ENCODE results near the gene BAIAP2L2.
"Not testable (repeated sequence)": the region's sequence is repeated elsewhere in the genome, so short reads cannot be mapped to it uniquely, and the experiment has no call there.

Gene BAIAP2L2

DNA sequence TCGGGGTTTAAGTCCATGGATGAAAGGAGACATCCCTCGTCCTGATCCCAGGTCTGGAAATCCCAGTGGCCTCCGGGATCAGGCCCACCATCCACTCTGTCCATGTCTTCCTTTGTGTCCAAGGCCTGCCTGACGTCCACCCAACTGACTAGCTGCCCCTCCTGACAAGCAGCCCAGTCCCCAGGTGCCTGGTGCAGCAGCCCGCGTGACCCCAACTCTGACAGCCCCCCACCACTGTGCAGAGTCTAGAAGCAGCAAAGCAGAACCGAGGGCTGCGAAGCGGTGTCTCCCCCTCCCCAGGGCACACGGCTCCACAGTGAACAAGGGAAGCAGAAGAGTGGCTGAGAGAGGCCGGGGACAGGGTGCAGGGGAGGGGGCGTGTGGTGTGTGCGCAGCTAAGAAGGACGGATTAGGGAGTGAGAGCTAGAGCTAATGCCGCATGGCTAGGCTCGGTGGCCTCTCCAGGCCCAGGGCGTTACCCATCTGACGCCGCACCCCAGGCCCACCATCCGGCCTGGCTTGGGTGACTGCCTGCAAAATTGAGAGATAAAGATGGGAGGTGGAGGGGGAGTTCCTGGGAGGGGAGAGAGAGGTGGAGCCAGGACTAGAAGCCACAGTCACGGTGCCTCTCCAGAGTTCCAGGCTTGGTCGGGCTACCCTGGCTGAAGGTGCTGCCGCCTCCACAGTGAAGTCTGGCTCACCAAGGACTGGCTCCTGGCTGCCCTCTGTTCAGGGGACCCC is 16.6 kb upstream of the BAIAP2L2 start:
- DNase-seq, result no peak

DNA sequence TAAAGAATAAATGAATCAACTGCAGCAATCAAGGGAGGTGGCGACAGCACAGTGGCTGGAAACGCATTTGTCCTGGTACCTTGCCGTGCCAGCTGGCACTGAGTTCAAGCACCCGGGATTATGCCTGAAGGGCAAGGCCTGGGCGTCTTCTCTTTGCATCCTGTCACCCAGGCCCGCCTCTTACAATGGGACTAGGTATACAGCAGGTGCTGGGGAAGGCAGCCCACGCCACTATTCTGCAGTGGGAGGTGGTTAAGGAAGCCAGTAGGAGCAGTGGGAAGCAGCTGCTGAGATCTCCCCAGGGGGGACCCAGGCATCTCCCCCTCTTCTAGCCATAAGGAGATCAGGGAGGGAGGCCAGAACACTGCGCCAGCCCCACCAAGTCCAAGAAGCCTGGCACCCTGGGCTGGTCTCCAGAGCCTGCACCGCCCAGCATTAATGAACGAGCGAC is 15.3 kb upstream of the BAIAP2L2 start:
- no peak for DNase-seq

DNA sequence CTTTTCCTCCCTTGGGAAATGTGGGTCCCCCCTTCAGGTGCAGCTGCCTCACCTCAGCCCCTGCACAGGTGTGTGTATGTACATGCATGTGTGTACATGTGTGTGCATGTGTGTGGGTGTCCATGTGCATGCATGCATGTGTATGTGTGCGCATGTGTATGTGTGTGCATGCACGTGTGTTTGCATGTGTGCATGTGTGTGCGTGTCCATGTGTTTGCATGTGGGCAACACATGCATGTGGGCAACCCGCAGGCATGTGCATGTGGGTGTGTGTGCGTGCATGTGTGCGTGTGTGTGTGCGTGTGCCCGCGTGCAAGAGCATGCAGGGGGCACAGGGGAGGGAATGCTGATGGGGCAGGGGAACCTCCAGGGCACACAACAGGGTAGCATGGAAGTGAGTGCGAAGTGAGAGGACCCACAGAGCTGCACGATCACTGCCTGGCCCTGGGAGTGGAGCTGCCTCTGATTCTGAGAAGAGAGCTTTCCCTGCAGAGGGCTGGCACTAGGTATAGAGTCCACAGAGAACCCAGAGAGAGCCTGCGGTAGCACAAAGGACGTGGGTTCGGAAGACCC is 14.6 kb upstream of the BAIAP2L2 start:
- DNase-seq, result no peak

DNA sequence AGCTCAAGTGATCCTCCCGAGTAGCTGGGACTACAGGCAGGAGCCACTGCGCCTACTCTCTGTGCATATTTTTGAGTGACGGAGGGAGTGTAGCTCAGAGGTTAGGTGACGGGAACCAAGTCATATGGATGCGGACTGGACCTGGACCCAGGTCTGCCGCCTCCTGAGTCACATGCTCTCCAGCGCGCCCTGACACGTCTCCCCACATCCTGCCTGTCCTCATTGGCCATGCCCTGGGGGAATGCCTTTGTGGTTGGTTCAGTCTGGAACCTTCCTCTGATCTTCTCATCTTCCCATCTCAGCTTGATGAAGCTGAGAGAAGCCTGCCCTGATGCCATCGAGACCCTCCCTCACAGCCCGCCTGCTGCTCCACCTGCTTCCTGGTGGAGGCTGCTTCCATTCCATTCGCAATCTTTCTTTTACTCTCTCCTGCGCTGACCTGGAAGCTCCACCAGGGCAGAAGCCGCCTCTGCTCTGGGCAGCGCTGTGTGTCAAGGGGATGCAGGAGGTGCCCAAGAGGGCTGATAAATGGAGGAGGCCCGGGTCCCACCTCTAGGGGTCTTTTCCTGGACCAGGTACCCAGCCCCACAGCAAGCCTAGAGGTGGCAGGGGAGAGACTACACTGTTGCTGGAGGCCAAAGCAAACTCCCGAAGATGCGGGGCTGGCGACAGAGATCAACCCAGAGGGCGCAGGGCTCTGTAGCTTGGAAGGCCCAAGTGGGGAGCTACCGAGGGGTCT is 13.9 kb upstream of the BAIAP2L2 start:
- no peak for DNase-seq

DNA sequence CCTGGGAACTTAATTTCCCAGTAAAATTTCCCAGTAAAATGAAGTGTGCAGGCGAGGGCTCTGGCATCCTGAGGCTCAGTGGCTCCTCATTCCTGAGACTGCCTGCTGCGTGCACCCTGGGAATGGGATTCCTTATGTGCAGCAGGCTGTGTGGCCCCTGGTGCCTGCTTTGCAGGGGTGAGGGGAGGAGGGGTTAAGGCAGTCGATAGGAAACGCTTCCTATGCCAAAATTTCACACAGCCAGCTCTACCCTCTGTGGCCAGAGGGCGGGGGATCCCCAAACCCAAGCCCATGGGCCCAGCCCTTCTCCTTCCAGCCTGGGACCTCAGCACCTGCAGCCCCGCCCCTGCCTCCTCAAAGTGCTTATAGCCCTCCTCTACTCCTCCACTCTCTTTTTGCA is 12.1 kb upstream of the BAIAP2L2 start:
- DNase-seq, result no peak

DNA sequence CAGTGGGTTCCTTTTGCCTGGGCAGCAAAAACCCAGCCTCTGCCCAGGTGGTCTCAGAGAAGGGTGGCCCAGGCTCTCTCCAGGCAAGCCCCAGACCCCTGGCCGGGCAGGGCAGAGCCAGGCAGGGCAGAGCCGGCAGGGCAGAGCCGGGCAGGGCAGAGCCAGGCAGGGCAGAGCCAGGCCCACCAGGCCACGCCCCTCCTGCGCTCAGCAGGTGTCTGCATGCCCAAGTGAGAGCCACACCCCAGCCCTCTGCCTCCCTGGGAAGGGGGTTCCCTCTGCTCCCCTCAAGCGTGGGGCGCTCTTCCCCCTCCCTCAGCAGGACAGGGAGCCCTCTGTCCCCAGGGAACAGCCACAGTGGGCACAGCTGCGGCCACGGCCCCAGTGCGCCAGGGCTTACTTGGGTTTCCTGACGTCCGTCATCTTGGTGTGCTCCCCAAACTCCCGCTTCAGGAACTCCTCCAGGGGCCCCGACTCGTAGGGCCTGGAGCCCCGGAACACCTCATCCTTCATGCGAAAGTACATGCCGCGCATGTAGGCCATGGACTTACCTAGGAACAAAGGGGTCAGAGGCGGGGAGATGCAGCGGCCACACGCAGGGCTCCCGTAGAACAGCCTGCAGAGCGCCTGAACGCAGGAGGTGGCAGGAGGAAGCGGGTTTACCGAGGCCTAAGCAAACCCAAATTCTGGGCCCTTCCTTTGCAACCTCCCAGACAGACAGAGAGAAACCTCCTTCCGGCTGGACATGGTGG is 10.1 kb upstream of the BAIAP2L2 start:
- DNase-seq, result no peak

DNA sequence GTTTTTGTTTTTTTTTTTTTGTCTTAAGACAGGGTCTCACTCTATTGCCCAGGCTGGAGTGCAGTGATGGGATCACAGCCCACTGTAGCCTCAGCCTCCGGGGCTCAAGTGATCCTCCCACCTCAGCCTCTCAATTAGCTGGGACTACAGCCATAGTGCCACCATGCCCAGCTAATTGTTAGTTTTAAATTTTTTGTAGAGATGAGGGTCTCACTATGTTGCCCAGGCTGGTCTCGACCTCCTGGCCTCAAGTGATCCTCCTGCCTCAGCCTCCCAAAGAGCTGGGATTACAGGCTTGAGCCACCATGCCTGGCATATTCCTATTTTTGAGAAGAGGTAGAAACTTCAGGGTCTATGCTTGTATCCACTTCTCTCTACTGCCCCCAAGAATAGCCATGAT is 8.3 kb upstream of the BAIAP2L2 start:
- DNase-seq, result not testable (repeated sequence)

DNA sequence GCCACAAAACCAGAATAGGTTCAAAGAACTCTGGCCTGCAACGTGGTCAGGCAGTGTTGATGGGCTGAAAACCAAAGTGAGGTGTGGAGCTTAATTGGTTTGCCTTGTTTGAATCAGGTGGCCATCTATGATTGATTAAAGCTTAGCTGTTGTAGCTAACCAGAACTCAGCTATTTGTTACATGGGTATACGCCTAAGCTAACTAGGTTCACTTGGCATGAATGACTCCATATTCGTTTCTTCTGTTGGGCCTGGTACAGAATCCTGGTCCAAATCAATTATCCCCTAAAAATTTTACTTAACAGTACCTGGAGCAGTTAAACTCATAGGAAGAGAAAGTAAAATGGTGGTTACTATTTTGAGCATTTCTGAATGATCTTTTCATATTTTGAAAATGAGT is 7.7 kb upstream of the BAIAP2L2 start:
- no peak for DNase-seq

DNA sequence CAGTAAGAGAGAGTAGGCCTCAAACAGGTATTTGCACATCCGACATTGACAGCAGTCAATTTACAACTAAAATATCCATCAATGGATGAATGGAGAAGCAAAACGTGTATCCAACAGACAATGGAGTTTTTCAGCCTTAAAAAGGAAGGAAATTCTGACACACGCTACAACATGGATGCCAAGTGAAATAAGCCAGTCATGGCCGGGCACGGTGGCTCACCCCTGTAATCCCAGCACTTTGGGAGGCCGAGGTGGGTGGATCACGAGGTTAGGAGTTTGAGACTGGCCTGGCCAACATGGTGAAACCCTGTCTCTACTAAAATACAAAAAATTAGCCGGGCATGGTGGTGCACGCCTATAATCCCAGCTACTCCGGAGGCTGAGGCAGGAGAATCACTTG is 7.1 kb upstream of the BAIAP2L2 start:
- DNase-seq, result not testable (repeated sequence)

DNA sequence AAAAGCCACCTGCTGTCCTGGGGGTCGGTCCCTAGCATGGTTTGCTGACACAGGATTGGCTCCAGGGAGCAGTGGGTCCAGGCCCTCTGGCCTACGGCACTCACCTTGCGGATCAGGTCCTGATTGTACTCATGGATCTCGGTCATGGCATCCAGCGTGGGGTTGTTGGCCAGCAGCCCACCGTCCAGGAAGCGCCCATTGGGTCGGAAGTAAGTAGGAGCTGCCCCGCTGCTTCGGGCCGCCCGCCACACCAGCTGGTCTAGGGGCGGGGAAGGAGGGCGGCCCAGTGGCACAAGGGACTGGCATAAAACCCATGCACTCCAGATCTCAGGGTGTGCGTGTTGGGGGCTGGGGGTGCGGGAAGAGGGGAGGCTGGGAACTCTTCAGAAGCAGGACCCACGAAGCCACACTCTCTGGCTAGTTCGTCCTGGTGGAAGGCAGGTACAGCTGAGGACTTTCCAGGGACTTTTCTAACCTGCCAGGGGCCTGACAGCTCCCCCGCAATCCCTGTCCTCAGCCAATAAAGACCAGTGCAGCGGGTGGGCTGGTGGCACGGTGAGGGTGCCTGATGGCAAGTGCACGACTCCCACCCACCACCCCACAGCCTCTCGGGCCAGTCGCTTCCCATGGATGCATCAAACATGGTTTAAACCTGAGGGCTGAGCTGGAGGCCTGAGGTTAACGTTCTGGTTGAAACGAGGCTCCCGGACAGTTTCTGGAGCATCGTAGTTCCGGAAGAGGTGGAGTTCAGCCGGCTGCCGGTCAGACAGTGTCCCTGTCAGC is 5.1 kb upstream of the BAIAP2L2 start:
- DNase-seq, result no peak

DNA sequence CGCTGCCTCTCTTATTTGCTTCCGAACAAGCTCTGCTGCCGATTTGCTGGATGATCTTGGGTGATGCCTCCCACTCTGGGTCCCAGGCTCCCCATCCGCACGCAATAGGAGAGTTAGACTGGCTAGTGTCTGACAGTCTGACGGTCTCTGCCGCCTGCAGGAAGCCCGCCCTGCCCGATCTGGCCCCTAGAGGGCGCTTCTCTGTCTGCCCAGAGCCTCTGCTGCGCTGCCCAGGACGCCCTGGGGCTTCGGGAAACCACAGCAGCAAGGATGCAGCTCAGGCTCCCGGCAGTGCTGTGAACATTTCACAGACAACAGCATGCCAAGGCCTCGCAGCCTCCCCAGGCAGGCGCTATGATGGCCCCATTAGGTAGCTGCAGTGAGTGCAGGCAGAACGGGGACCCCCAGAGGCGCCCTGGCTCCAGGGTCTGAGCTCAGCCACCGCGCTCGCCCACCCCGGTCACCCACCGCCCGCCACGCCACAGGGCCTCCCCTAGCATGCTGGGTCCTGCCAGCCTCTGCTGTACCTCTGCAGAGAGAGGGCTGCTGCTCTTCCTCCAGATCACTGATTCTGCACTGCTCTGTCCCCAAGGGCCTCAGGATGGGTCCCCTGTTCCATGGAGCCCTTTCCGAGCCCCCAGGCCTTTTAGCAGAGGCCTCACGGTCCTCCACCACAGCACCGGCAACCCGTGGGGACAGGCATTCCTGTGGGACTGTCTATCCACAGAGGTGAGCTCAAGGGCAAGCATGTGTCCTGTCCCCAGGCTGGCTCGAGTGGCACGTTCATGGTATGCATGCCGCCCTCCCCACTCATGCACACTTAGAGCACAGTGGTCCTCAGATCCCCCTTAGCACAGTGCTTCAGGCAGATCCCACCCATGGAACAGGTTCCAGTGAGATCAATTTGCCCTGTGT is 4.3 kb upstream of the BAIAP2L2 start:
- peak; percentile 79 for DNase-seq

DNA sequence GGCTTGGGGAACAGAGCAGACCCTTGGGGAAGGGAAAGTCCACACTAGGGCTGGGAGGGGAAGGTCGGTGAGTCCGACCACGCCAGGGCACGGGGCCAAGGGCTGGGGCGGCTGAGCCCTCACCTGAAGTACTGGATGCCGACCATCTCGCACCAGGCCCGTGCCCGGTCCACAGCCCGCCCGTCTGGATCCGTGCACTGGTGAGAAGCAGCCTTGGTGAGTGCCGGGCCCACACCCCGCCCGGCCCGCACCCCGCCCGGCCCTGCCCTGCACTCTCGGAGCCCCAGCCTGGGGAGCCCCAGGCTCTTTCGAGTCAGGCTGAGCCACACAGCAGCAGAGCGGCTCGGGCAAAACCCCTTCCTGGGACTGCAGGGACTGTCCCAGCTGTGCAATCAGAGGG is 1.9 kb upstream of the BAIAP2L2 start:
- DNase-seq, result no peak

DNA sequence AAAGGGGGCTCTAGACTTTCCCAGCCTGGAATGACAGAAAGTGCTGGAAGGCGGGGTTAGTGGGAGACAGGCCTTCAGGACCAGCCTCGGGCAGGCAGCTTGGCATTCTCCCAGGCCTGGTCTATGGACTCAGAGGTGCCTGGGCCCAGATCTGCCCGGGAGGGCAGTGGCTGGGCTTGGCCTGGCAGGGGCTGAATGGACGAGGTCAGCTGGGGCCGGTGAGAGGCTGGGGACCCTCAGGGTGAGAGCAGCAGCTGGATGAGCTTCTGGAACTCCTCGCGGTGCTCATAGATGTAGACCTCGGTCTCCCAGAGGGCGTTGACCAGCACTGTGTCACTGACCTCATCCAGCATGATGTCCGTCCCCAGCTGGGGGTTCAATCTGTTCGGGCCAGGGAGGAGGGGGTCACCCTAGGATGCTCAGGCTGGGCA is 1.5 kb upstream of the BAIAP2L2 start:
- no peak for DNase-seq

DNA sequence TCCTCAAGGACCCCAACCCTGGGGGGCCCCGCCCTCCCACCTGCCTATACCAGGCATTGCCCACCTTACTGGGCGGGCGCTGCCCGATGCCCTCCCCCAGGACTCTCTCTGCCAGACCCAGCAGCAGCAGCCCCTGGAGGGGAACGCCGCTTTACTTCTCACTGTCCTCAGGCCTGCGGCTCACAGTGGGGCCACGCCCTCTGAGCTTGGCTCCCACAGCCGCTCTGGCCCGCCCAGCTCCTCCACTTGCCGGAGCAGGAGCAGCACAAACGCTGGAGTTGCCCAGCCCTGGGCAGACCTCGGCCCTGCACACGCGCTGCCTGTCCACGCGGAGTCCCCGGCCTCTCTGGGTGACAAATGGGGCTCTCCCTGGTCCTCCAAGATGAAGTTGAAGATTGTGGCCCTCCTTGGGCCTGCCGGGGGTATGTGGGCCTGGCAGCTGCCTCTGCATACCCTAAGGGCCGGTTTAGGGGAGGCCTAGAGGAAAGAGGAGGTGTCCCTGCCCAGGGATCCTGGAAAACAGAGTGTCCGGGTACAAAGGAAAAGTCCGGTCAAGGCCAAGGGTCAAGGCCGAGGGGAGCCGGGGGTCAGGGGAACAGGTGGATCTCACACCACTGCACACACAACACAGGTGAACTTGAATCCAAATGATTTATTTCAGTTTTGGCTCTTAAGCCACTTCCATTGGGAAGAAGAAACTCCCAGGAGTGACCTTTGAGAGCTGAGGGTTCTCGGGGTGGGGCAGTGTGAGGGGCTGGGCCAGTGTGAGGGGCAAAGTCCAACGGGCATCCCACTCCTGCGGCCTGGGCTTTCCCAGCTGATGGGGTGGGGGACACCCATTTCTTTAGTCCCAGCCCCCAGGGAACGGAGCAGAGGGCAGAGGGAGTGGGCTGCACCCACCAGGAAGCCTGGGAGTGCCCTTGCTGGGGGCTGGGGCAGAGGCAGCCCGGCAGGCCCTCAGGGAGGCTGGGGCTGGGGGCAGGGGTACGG is 674 bp upstream of the BAIAP2L2 start:
- no peak for DNase-seq

DNA sequence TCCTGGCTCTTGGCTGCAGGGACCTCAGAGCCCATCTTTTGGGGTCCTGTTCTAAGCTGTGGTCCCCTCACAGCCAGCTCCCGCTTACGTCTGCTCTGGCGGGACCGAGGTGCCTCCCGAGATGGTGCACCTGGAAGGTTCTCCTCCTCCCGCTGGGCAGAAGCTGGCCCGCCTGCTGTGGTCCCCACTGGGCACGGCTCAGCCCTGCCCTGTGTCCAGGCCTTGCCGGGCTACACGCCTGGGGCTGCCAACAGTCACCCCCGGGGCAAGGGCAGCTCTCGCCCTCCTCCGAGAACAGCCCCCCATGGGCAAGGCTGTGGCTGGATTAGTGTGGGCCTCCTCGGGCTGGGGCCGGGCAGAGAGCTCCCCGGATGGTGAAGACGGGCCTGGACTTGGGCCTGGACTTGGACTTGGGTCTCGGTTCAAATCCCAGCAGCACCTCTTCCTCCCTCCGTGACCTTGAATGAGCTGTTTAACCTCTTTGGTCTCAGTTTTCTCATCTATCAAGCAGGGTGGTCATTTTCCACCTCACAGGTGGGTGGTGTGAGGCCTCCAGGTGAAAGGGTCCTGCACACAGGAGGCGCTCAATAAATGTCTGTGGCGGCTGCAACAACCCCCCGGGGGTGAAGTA is 998 bp downstream of the BAIAP2L2 start:
- no peak for DNase-seq

DNA sequence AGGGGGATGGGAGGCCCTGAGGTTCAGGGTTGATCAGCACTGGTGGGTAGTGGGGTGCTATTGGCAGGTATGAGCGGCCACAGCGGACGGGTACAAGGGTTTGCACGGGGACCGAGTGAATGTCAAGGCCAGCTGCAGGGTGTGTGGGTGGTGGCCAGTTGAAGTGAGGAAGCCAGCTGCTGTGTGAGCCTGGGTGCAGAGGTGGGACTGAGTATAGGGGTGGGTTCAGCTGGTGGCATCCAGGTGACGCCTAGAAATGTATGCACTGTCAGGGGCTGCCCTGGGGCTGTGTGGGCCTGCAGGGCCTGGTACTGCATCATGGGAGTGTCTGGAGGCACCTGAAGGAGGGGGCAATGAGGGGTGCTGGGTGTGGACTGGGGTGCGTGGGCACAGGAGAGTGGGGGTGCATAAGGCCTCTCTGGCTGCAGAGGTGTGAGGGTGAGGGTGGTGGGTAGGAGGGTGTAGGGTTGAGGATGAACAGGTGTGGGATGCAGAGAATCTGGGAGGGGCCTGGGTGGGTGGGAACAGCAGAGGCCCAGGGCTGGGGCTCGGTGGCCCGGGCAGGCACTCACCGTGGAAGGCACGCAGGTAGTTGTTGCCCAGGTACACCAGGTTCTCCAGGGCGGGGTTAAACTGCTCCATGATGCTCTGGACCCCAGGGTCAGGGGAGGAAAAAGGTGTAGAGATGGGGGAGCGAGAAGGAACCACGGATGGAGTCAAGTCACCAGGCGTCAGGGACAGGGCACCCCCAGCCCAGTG is 1.7 kb downstream of the BAIAP2L2 start:
- DNase-seq, result no peak

DNA sequence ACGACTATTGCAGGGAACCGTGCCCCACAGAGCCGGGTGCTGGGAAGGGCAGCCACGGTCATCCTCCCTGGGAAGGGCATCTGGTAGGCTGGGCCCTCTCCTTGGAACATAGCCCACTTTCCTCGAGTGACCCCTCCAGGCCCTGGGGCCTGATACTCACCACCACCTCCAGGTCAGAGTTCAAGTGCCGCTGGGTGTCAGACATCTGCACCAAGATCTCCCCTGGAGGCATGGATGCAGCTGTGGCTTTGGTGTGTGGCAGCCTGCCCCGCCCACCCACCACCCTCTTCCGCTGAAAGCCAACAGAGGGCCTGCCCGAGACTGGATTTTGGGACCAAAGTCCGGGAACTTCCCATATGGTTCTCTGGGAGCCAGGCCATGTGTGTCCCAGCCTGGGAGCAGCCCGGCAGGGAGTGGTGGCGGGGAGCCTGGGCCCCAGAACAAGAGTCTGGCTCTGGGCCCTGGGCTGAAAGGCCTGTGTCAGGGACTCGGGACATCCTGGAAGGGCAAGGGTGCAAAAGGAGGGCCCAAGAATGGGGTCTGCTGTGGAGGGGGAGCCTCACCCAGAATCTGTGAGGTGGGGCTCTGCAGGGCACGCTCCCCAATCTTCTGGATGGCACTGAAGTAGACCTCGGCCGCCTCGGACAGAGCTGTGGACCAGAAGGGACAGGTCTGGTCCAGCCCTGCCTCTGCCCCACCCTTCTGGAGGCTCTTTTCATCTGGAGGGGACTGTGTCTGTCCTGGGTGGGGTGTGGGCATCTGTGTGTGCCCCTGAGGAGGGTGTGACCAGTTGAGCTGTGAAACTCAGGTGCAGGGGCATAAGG is 2.6 kb downstream of the BAIAP2L2 start:
- DNase-seq, result no peak

All from fibroblast of upper back skin (primary cell).